Cardiac ventricle fibroblast (primary cell): ENCODE results near the gene OST4. TPM values are rescaled to one million over a fixed set of nuclear protein-coding genes. Genes with fewer than 3 reads are reported as not detected.

Experiments
- total RNA-seq: library from RNA; depleted of rRNA; stranded (reverse); fragments of >200 nt; gene quantifications from 2 replicates; pipeline ENCODE4 v1.2.3, GENCODE V29; 2015

The OST4 gene
- total RNA-seq, result 215 and 321 TPM in 2 replicates

DNA sequence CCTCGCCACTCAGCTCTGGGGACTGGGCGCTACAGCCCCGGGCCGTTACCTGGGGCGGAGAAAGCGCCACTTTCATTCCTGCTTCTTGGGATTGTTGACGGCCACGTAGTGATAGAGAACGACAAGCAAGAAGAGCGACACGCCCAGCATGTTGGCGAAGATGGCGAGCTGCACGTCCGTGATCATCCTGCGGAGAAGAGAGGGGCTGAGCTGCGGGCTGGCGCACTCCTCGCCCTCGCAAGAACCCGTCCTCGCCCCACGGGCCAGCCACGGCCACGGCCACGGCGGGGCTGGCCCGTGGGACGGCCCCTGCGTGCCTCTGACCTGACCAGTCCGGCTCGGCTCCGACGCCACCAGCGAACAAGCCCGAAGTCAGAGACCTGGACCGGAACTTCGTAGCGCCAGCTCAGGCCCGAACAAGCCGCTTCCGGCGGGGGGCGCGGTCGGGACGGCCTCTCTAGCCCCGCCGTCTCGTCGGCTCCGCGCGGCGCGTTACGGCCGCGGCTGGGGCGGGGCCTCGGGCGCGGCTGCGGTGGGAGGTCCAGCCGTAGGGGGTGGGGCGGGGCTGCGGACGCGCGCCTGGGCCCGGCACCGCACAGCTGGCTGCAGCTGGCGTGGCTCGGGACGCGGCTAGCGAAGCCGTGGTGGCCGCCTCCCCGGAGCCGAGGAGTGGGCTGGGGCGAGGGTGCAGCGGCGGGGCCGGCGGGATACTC, at the start of gene OST4:
OST4 (minus strand) TSS at position 378 of the 713 bp plus-strand sequence.

DNA sequence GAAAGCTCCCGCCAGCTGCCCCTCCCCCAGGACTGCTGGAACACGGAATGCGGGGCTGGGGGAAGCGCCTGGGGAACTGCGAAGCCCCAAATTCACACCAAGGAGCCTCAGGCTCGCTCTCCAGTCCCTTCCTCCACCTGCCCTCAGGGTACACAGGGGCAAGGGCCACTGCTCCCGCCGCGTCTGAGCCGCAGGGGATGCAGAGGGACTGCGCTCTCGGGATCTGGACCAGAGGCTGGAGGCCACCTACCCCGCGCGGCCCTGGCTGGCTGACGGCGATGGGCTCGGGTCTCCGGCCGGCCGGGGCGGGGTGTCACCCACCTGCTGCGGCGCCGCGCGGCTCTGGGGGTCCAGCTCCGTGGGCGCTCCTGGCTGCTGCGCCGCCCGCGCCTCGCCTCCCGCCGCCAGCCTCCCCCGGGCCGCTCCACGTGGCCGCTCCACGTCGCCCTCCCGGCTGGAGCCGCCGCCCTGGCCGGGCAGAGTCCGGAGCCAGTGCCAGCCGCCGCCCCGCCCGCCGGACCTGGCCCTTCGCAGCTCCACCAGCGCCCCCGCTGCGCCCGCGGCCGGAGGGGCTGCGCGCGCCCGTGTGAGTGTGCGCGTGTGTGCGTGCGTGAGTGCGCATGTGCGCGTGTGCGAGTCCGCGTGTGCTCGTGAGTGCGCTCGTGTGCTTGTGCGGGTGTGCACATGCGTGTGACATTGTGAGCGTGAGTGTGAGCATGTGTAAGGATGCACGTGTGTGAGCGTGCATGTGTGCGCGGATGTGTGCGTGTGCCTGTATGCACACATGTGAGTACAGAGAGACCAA, 47.3 kb upstream of the OST4 start, which contains the start of gene CGREF1:
CGREF1 (minus strand) TSS at position 604 of the 805 bp plus-strand sequence. CDS start 14,762 bp downstream, outside the sequence.

DNA sequence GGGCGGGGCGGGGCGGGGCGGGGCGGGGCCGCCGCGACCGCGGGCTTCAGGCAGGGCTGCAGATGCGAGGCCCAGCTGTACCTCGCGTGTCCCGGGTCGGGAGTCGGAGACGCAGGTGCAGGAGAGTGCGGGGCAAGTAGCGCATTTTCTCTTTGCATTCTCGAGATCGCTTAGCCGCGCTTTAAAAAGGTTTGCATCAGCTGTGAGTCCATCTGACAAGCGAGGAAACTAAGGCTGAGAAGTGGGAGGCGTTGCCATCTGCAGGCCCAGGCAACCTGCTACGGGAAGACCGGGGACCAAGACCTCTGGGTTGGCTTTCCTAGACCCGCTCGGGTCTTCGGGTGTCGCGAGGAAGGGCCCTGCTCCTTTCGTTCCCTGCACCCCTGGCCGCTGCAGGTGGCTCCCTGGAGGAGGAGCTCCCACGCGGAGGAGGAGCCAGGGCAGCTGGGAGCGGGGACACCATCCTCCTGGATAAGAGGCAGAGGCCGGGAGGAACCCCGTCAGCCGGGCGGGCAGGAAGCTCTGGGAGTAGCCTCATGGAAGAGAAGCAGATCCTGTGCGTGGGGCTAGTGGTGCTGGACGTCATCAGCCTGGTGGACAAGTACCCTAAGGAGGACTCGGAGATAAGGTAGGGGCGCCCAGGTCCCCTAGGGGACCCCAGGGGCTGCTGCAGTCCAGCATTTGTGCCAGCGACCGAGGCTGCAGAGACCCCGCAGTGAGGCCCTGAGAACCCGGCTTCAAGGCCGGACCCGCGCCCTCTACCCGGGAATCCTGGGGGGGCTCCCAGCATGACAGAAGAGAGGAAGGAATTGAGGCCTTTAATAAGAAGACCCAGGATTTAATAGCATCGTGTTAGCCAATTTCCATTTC, 15.5 kb upstream of the OST4 start, which contains the start of gene KHK:
KHK (plus strand) TSS at position 49 of the 870 bp plus-strand sequence; CDS start at position 537, 488 bp downstream.

DNA sequence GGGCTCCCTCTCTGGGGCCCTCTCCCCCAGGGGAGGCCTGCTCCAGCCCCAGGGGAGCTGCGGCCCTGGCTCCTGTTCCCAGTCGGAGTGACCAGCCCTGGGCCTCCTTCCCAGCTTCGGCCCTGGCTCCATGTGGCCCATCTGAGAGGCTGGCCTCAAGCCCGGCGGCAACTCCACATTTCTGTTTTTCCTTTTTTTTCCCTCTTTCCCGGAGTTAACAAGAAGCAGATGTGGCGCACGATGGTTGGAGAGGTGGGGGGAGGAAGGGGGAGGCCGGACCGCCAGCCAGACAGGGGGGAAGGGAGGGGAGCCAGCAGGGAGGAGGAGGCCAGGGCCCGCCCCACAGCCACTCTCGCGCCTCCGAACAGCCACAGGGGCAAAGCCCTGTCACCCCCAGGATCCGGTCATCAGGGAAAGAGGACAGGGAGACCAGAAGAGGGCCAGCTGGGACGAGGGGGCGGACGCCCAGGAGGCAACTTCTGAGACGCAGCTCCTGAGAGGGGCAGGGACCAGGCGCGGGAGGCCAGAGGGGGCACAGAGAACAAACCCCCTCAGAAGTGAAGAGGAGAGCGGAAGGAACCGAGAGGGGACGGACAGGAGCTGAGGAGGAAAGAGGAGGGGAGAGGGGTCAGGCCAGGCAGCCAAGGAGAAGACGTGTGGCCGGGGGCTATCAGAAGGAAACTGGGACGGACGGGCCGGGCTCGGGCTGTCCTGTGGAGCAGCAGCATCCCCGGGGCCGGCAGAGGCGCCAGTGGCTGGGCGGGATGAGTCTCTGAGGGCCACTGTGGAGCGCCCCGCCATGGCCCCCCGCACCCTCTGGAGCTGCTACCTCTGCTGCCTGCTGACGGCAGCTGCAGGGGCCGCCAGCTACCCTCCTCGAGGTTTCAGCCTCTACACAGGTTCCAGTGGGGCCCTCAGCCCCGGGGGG, 7.1 kb upstream of the OST4 start, which contains the start of gene EMILIN1:
EMILIN1 (plus strand) TSS at position 349 of the 928 bp plus-strand sequence; CDS start at position 800, 451 bp downstream.

DNA sequence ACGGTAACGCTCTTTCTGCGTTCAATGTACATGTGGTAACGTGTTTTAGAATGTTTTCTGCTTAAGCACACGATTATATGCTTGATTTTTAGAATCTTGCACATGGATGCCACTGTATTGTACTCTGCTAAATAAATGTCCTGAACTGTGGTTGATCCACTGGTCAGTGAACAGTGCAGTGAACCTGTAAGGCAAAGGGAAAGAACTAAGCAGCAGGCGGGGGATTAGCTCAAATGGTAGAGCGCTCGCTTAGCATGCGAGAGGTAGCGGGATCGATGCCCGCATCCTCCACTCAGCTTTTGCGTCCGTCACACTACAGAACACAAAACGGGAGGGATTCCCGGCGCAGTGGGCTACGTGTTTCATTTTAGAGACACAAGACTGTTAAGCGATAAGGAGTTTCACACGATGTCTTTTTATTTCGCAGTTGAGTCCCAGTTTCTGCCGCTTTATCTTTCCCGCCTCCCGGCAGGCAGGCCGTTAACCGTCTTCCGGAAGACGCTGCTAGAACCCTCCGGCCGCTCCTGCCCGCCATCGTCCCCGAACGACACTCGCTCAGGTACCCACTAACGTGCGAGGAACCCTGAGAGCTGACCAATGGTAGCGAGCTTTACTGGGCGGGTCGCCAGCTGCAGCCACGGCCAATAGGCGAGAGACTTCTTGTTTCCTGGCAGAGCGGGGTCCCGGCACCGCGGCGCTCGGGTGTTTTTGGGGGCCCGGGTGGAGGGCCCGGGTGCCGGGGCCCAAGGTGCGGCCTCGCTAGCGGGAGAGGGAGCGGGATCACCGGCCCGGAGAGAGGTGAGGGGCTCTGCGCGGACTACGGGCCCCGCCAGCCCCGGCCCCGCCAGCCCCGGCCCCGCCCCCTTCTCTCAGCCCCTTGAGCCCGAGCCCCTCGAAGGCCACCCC, 20.2 kb downstream of the OST4 start, which contains the start of gene AGBL5:
AGBL5 (plus strand) TSS at position 673 of the 906 bp plus-strand sequence. CDS start 1,291 bp downstream, outside the sequence.

DNA sequence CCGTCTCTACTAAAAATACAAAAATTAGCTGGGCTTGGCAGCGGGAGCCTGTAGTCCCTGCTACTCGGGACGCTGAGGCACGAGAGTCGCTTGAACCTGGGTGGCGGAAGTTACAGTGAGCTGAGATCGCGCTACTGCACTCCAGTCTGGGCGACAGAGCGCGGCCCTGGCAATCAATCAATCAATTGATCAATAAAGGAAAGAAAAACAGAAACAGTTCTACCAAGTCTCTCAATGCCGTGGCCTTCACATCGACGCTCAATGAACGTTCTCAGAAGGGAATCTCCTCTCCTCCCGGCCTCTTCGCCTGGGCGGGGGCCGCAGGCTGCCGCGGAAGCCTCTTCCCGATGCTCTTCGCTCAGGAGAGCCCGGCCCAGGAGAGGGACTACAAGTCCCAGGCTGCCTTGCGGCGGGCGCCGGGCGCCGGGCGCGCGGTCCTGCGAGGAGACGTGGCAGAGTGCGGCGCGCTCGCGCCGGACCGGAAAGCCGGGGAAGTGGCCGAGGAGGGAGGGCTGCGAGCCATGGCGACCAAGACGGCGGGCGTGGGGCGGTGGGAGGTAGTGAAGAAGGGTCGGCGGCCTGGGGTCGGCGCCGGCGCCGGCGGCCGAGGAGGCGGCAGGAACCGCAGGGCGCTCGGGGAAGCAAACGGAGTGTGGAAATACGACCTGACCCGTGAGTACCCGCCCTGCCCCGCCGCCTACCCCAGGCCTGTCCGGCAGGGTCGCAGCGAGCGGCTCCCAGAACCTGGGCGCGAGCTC, 38.8 kb downstream of the OST4 start, which contains the start of gene TMEM214:
TMEM214 (plus strand) TSS at position 471 of the 758 bp plus-strand sequence; CDS start at position 522, 51 bp downstream.

Other genes with a start within 250 kb of the OST4 start
- not detected in 2 replicates for gene DPYSL5, start 223.5 kb downstream of the OST4 start, total RNA-seq
- 9.9 and 14.4 TPM in 2 replicates for gene MAPRE3, start 101.0 kb downstream of the OST4 start, total RNA-seq
- 49.5 and 65.0 TPM in 2 replicates for gene TMEM214, start 38.7 kb downstream of the OST4 start, total RNA-seq
- gene AGBL5, start 20.0 kb downstream of the OST4 start, total RNA-seq, result 10.2 and 12.7 TPM in 2 replicates
- gene EMILIN1, start 7.0 kb upstream of the OST4 start, total RNA-seq, result 661 and 781 TPM in 2 replicates
- gene KHK, start 15.1 kb upstream of the OST4 start, total RNA-seq, result 1.1 TPM in 1 of 2 replicates, not detected in the other
- 9.6 and 12.3 TPM in 2 replicates for gene CGREF1, start 47.5 kb upstream of the OST4 start, total RNA-seq
- 0.06 TPM in 1 of 2 replicates, not detected in the other for gene ABHD1, start 52.2 kb upstream of the OST4 start, total RNA-seq
- gene PREB, start 63.0 kb upstream of the OST4 start, total RNA-seq, result 54.4 and 60.6 TPM in 2 replicates
- not detected in 2 replicates for gene PRR30, start 67.8 kb upstream of the OST4 start, total RNA-seq
- 0.10 and 0.44 TPM in 2 replicates for gene TCF23, start 77.3 kb upstream of the OST4 start, total RNA-seq
- gene ATRAID, start 140.4 kb upstream of the OST4 start, total RNA-seq, result 157 and 193 TPM in 2 replicates
- gene SLC5A6, start 140.6 kb upstream of the OST4 start, total RNA-seq, result 12.2 and 13.5 TPM in 2 replicates
- gene CAD, start 145.7 kb upstream of the OST4 start, total RNA-seq, result 27.5 and 30.3 TPM in 2 replicates
- gene SLC30A3, start 191.4 kb upstream of the OST4 start, total RNA-seq, result 0.06 and 0.10 TPM in 2 replicates
- gene DNAJC5G, start 203.8 kb upstream of the OST4 start, total RNA-seq, result not detected in 2 replicates
- gene TRIM54, start 210.8 kb upstream of the OST4 start, total RNA-seq, result not detected in 2 replicates
- gene UCN, start 236.8 kb upstream of the OST4 start, total RNA-seq, result 1.1 and 1.2 TPM in 2 replicates